Vagina (tissue), 2 donors: ENCODE data around the gene HMX3.

Experiments
- POLR2A ChIP-seq, 2 donors: fragments of 450-650 bp; IDR thresholded peaks; one replicate each; pipeline ENCODE4 v1.6.1; 2017; ENCODE audit warnings: antibody characterized with exemption in 2 of 2, mild to moderate bottlenecking in 2 of 2, moderate library complexity in 2 of 2
- POLR2AphosphoS5 ChIP-seq, 2 donors: sonication (generic); formaldehyde crosslinking; IDR thresholded peaks; one replicate each; pipeline ENCODE4 v1.9.0; 2017; ENCODE audit warnings: antibody characterized with exemption in 2 of 2, mild to moderate bottlenecking in 2 of 2, low read depth in 1 of 2; ENCODE audit not compliant: insufficient read depth in 1 of 2
- TF ChIP-seq, protein P1 (sequence below), 3 experiments: fragments of 450-650 bp in 2 of 3; fragments of 200-600 bp in 1 of 3; sonication (generic) in 1 of 3; IDR thresholded peaks; one replicate each; pipeline ENCODE4 v1.5.1; 2017 to 2019; ENCODE audit warnings: antibody characterized with exemption in 3 of 3, mild to moderate bottlenecking in 2 of 3, moderate library complexity in 2 of 3

DNA sequence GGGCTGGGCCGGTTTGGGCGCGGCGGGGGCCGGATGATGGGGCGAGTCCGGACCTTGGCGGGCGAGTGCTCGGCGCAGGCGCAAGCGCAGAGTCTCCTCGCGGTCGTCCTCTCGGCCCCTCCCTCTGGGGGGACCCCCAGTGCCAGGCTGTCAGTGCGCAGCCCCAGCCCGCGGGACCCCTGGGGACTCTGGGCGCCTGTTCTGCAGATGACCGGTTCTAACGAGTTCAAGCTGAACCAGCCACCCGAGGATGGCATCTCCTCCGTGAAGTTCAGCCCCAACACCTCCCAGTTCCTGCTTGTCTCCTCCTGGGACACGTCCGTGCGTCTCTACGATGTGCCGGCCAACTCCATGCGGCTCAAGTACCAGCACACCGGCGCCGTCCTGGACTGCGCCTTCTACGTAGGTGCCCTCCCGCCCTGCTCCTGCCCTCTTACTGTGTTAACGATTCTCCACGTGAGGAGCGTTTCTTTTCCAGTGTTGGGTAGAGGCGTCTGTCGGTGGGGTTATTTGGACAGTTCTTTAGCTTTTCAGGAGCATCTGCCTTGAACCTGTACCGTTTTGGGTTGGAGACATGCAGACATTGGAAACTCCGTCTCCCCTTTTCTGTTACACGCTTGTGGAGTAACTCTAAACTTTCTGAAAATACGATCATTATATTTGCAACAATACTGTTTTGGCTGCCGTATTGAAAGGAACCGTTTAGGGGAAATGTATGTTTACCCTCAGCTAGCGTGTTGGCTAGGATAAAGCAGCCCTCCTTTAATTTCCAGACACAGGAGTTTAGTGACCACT lies 19.1 kb downstream of the HMX3 start:
- TF ChIP-seq, protein P1, sequence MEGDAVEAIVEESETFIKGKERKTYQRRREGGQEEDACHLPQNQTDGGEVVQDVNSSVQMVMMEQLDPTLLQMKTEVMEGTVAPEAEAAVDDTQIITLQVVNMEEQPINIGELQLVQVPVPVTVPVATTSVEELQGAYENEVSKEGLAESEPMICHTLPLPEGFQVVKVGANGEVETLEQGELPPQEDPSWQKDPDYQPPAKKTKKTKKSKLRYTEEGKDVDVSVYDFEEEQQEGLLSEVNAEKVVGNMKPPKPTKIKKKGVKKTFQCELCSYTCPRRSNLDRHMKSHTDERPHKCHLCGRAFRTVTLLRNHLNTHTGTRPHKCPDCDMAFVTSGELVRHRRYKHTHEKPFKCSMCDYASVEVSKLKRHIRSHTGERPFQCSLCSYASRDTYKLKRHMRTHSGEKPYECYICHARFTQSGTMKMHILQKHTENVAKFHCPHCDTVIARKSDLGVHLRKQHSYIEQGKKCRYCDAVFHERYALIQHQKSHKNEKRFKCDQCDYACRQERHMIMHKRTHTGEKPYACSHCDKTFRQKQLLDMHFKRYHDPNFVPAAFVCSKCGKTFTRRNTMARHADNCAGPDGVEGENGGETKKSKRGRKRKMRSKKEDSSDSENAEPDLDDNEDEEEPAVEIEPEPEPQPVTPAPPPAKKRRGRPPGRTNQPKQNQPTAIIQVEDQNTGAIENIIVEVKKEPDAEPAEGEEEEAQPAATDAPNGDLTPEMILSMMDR (IDR thresholded peaks at IDR 0.05), result no peak
- no peak for TF ChIP-seq POLR2AphosphoS5 (IDR thresholded peaks at IDR 0.05; ENCODE audit: insufficient read depth in 1 of 2, low read depth in 1 of 2)
- TF ChIP-seq POLR2A (IDR thresholded peaks at IDR 0.05), result no peak
